Osteocyte (in vitro differentiated cells): Measurements from ENCODE around the gene ESPN. TPM values are rescaled to one million over a fixed set of nuclear protein-coding genes. Genes with fewer than 3 reads are reported as not detected.
"Not testable (repeated sequence)": the region's sequence is repeated elsewhere in the genome, so short reads cannot be mapped to it uniquely, and the experiment has no call there.

ENCODE experiments used
- DNase-seq: peaks from one replicate; pipeline ENCODE4 v3.0.0; 2021; ENCODE audit warnings: mixed read lengths; ENCODE audit not compliant: unreplicated experiment; ENCODE audit errors: extremely low spot score
- H3K27ac Mint-ChIP-seq: one replicate; pipeline ENCODE4 v1.8.0; 2021; ENCODE audit warnings: mild to moderate bottlenecking, mixed read lengths; ENCODE audit not compliant: unreplicated experiment
- H3K27me3 Mint-ChIP-seq: one replicate; pipeline ENCODE4 v1.8.0; 2021; ENCODE audit warnings: mixed read lengths; ENCODE audit not compliant: unreplicated experiment
- H3K36me3 Mint-ChIP-seq: one replicate; pipeline ENCODE4 v1.8.0; 2021; ENCODE audit warnings: mixed read lengths; ENCODE audit not compliant: unreplicated experiment
- H3K4me1 Mint-ChIP-seq: one replicate; pipeline ENCODE4 v1.8.0; 2021; ENCODE audit warnings: mixed read lengths; ENCODE audit not compliant: unreplicated experiment
- H3K4me3 Mint-ChIP-seq: one replicate; pipeline ENCODE4 v1.8.0; 2021; ENCODE audit warnings: mild to moderate bottlenecking, moderate library complexity, mixed read lengths; ENCODE audit not compliant: unreplicated experiment
- H3K9me3 Mint-ChIP-seq: one replicate; pipeline ENCODE4 v1.8.0; 2021; ENCODE audit warnings: mixed read lengths; ENCODE audit not compliant: unreplicated experiment
- CTCF ChIP-seq: fragments of 200-600 bp; sonication (generic); IDR thresholded peaks from 2 replicates; pipeline ENCODE4 v1.5.0; 2021; ENCODE audit warnings: antibody characterized with exemption, mild to moderate bottlenecking, moderate library complexity
- total RNA-seq: library from RNA; stranded (reverse); gene quantifications from 2 replicates; pipeline ENCODE4 v1.2.1, GENCODE V29; 2021

ESPN gene
- total RNA-seq, 1 donor from 2014 or later, result not detected

DNA sequence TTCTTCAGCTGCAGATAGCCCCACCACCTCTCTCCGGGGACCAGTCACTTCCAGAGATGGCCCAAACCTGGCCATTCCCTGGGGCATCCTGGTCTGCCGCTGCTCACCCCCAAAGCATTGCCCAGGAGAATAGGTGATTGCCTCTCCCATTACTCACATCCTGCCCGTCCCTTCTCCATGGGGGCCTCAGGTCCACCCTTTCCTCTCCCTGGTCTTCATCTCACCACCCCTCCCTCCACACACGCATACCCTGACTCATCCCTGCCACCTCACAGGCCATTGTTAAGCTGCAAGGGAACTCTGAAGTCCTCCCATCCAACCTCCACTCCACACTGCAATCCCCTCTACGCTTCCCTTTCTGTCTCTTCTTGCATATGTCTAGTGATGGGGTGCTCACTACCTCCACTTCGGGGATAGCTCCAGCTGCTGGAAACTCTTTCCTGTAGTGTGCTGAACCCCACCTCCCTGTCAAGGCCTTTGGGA is 66.9 kb downstream of the ESPN start, which contains the start of gene PLEKHG5:
TSS of gene PLEKHG5 (minus strand) at position 188 of the 483 bp plus-strand sequence. CDS start 14,096 bp downstream, outside the sequence.
- peak within 1 kb of the TSS; percentile 78 for H3K4me3 Mint-ChIP-seq
- H3K27me3 Mint-ChIP-seq, result no peaks in the 10 kb centered on the region
- H3K27ac Mint-ChIP-seq, result peak within 1 kb of the TSS; percentile 91
- H3K4me1 Mint-ChIP-seq, result peaks cover 63% of the 10 kb centered on the region
- H3K36me3 Mint-ChIP-seq, result no peaks in the 10 kb centered on the region
- H3K9me3 Mint-ChIP-seq, result no peaks in the 10 kb centered on the region
- TF ChIP-seq CTCF, result no peak
- no peak for DNase-seq

DNA sequence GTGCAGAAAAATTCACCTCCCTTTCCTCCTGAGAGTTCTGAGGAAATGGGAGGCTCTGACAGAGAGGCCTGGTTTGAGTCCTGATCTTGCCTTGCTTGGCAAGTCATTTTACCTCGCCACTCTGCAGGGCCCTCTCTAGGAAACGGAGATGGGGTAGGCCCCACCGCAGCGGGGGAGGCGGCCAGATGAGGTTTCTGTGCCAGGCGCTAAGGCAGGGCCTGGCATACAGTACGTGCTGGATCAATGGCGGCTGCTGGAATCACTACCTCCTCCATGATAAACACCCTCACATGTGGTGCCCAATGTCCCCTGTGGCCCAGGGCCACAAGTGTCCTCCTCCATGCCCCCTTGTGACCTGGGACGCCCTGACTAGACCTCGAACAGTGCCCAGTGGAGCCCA is 67.4 kb downstream of the ESPN start:
- Mint-ChIP-seq H3K27me3 (no peaks in the 10 kb centered on the region), H3K4me3 (peak overlapping the region; percentile 78), H3K9me3 (no peaks in the 10 kb centered on the region), H3K36me3 (no peaks in the 10 kb centered on the region), H3K27ac (peak overlapping the region; percentile 91), H3K4me1 (peaks cover 63% of the 10 kb centered on the region)
- TF ChIP-seq CTCF, result no peak
- DNase-seq, result no peak

DNA sequence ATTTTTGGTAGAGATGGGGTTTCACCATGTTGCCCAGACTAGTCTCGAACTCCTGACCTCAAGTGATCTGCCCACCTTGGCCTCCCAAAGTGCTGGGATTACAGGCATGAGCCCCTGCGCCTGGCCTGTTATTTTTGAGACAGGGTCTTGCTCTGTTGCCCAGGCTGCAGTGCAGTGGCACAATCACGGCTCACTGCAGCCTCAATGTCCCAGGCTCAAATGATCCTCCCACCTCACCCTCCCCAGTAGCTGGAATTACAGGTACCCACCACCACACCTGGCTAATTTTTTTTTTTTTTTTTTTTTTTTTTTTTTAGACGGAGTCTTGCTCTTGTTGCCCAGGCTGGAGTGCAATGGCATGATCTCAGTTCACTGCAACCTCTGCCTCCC is 69.3 kb downstream of the ESPN start:
- not testable (repeated sequence) for H3K9me3 Mint-ChIP-seq, H3K4me3 Mint-ChIP-seq, H3K36me3 Mint-ChIP-seq, DNase-seq, H3K27ac Mint-ChIP-seq, H3K27me3 Mint-ChIP-seq
- H3K4me1 Mint-ChIP-seq, result peaks cover 59% of the 10 kb centered on the region

DNA sequence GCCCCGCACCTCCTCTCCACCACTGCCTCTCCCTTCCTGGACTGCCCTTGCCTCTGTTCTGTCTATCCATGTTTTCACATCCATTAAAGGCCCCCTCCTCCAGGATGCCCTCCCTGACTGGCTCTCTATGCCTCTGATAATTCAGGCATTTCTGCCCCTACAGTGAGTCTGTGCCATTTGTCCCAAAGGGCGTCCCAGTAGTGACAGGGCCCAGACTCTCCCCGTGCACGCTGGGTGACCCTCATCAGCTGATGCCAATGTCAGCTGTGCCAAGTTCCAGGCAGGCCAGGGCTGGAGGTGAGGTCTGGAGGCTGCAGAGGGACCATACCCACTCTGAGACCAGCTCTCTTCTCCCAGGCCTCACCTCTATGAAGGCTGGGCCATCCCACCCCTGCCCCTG is 70.1 kb downstream of the ESPN start:
- Mint-ChIP-seq H3K27ac (no peak overlapping the region), H3K9me3 (no peaks in the 10 kb centered on the region), H3K4me3 (no peak overlapping the region), H3K4me1 (peaks cover 60% of the 10 kb centered on the region), H3K36me3 (no peaks in the 10 kb centered on the region), H3K27me3 (no peaks in the 10 kb centered on the region)
- no peak for DNase-seq
- TF ChIP-seq CTCF, result no peak

GRCh38 chr1:6495041-6495441 is 70.5 kb downstream of the ESPN start:
- Mint-ChIP-seq H3K27me3 (no peaks in the 10 kb centered on the region), H3K4me3 (no peak overlapping the region), H3K27ac (no peak overlapping the region), H3K4me1 (peaks cover 60% of the 10 kb centered on the region), H3K36me3 (no peaks in the 10 kb centered on the region), H3K9me3 (no peaks in the 10 kb centered on the region)
- TF ChIP-seq CTCF, result no peak
- no peak for DNase-seq
